Activated naive CD8-positive, alpha-beta T cell treated with anti-CD3 and anti-CD28 coated beads, Interleukin-2, amount 50 U/mL, for 16 hours (primary cell): ENCODE results near the gene ZNF438.

Experiments
- DNase-seq: peaks from one replicate; pipeline ENCODE4 v3.0.0-alpha.2; 2020; ENCODE audit warnings: low read depth, low spot score

The ZNF438 gene

DNA sequence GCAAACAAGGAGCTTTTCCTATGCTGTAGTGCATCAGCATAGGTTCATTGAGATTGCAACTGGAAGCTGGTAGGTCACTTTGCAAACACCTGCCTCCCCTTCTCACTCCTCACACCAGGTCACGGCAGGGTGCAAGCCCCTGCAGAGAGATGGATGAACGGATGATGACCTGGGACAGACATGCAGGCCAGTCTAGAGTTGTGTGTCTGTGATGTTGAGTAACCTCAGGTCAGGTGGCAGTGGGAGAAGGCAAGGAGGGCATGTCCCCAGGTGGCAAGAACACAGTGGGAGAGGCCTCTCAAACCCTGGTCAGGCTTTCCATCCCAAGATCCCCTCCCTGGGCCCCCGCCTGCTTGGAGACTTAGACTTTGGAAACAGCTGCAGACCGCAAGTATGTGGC is 205.0 kb downstream of the ZNF438 start:
- no peak for DNase-seq

DNA sequence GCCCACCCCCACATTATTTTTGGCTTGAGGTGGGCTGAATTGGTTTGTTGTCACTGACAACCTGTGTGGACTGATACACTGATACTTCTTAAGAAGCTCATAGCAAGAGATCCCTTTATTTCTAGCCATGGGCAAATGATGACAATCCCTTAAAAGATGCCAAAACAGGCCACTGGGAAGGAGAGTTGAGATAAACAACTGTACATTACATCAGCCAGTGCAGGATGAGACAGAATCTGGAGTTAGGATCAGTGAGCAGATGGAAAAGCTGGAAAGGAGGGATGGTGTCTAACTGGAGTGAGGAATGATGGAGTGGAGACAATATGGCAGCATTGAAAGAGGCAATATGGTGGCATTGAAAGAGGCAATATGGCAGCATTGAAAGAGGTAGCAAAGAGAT is 206.2 kb downstream of the ZNF438 start:
- no peak for DNase-seq

DNA sequence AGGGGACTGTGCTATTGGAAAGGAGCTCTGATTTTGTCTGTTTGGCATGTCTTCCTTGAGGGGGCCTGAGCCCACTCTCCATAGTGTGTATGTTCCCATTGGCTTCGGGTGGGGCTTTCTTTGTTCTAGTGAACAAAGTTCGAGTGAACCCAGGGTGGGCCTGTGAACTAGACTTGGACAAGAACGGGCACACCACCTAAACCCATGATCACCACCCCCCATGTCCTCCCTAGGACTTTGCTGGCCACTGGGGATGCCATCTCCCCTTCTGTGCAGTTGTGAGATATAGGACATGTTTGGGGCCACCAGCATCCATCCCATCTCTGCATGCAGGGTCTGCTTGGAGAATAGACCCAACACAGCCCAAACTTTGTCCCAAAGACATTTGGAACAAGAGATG is 206.6 kb downstream of the ZNF438 start:
- DNase-seq: no peak

- DNase-seq: no peak
These were observed 208.0 kb downstream of the ZNF438 start for GRCh38 chr10:30823651-30824050.

- DNase-seq: no peak
These were observed 208.8 kb downstream of the ZNF438 start for GRCh38 chr10:30822693-30823465.

DNA sequence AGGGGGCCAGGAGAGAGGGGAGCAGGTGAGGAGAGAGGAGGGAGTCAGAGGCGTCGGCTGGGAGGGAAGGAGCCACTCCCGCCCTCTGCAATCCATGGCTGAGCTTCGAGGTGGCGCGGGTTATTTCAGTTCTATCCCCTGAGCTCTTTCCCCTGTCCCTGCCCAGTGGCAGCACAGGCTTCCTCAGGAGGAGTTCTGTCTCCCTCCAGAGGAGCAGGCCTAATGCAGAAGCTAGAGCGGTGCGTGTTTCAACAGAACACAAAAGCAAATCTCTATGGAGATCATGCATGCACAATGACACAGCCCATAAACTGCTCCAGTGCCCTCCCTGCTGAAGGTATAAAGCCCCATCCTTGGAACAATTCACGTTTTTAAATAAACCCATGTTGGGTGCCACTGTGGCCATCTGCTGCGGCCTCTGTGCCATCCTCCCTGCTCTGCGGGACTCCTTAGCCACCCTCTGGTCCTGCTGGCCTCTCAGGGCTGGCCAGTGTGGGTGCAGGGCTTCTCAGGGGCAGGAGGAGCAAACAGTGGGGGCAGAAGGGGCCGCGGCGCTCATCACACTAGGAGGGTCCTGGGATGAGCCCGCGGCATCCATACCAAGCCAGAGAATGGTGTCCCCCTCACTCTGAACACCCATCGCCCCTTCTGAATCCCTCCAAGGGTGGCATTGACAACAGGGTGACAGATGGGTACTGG is 209.5 kb downstream of the ZNF438 start:
- no peak for DNase-seq

DNA sequence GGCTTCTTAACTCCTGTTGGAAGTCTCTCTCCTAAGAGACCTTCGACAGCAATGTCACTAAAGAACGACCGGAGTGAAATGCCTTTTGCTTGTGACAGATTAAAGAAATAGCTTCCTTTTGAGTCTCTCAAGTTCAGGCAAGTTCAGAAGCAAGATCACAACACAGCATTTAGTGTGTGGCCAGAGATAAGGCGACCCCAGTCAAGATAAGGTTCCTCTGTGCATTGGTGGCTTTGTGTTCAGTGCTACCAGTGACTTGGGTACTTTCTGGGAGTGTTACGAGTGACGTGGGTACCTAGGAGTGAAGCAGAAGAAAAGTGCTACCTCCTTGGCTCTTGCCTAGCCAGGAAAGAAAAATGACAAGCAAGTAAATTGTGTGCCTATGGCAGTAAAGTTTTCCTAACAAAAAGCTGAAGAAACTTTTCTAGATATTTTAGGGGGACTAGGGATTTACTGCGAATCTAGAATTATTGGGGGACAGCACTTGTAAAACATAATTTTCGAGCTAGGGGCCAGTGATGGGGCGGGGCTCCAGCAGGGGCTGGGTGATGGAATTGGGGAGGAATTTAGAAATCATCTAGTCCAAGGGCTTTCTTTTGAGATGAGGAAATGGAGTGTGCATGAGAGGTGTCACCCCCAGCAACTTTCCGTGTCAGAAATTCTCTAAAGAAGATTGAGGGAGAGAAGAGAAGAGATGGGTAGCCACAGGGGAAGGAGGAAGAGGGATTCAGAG is 210.2 kb downstream of the ZNF438 start:
- DNase-seq: no peak

- DNase-seq: no peak
These were observed 211.2 kb downstream of the ZNF438 start for GRCh38 chr10:30820261-30820991.

- no peak for DNase-seq
These were observed 212.1 kb downstream of the ZNF438 start for GRCh38 chr10:30819341-30820181.

GRCh38 chr10:30818854-30819253 is 212.8 kb downstream of the ZNF438 start:
- no peak for DNase-seq

DNA sequence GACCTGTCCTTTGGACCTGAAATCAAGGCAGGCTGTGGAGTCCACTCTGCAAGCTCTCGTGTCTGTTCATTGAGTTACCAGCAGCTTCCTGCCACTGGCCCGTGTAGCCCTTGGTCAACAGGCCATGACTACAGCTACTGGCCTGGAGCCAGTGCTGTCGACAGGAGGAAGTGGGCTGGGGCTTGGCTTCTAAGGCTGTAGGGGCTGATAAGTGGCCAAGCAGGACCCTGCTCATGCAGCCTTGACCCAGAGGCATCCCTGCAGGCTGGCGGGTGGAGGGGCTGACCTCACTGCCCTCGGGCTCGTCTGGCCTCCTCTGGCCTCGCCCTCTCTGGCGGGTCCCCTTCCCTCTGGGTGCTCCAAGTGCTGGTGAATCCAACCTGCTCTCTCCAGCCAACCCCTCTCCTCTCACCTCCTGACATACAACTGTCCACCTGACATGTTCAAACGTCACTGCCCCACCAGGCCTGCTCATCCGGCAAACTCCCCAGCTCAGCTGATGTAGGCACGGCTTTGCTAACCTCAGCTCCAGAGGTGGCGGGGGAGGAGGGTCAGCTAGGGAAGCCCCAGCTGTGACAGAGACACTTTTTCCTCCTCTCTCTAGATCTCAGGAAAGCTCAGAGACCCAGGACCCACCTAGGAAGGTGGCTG is 213.5 kb downstream of the ZNF438 start:
- DNase-seq: no peak

DNA sequence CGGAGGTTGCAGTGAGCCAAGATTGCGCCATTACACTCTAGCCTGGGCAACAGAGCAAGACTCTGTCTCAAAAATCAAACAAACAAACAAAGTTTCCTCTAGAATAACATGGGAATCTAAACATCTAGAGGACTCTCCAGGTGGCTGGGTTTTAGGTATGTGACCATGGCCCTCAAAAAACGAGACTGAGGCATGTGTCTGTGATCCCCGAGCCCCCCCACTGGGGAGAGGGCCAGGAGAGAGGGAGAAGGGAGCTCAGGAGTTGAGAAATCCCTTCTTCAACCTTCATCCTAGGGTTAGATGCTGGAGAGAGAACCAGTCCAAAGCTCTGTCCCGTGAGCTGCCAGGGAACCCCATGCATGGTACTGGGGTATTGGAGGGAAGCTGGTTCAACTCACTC is 214.1 kb downstream of the ZNF438 start:
- no peak for DNase-seq

DNA sequence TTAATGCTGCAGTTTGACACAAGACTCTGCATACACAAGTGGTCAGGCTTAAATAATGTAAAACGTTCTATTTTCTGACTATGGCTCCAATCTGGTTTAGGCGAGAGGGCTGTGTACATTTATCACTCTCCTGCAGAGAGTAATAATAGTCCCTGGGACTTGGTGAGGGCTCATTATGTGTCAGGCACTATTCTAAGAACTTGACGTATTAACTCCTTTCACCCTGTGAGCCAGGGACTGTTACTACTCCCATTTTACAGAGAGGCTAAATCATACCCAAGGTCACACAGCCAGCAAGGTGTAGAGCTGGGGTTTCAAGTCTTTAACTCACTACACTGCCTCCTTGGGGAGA is 214.9 kb downstream of the ZNF438 start:
- DNase-seq: no peak

- DNase-seq: no peak
These were observed 215.4 kb downstream of the ZNF438 start for GRCh38 chr10:30816159-30816819.

GRCh38 chr10:30813872-30814481 is 217.7 kb downstream of the ZNF438 start:
- DNase-seq: no peak

- DNase-seq: no peak
These were observed 219.4 kb downstream of the ZNF438 start for GRCh38 chr10:30812018-30812851.

GRCh38 chr10:30811276-30812017 is 220.2 kb downstream of the ZNF438 start:
- no peak for DNase-seq

DNA sequence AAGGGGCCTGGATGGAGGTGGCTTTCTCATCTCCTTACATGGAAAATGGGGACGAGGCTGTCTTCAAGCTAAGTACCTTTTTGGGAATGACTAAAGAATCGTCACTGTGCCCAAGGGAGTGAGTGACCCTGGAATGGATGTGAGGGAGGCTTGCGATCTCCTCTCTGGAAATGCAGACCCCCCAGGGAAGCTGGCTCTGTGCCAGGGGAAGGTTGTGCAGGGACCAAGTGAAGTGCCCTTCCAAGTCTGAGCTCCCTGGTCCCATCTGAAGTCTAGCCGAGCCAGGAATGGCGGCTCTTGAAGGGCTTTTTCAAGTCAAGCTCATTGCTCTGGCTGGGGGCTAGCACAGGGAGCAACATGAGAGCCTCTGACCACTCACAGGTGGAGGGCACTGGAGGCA is 221.2 kb downstream of the ZNF438 start:
- DNase-seq: no peak
